ENCODE results near the gene PLCB4.

GRCh38 chr20:9128568-9128967 is 59.7 kb downstream of the PLCB4 start:
- TF ChIP-seq CTCF (conservative IDR thresholded peaks at IDR 0.05; ENCODE audit: low read length) (no peak), EZH2phosphoT487 (IDR thresholded peaks at IDR 0.05; ENCODE audit: borderline replicate concordance) (no peak)
